Fibroblast of lung (primary cell): Measurements from ENCODE around the gene C6orf163.

Experiments
- EZH2 ChIP-seq: IDR thresholded peaks from 2 replicates; pipeline ENCODE4 v1.5.1; 2012; ENCODE audit warnings: low read length, control low read depth, mild to moderate bottlenecking; ENCODE audit errors: missing control alignments
- TF ChIP-seq, protein P1 (sequence below), 2 donors: IDR thresholded peaks in 1 of 2; conservative IDR thresholded peaks in 1 of 2; 1 replicate in 1 of 2; 2 replicates in 1 of 2; pipeline ENCODE4 v1.5.1; 2011 to 2012; ENCODE audit warnings: low read length in 2 of 2, control low read depth in 1 of 2, inconsistent platforms in 1 of 2, low read depth in 1 of 2, mild to moderate bottlenecking in 1 of 2

DNA sequence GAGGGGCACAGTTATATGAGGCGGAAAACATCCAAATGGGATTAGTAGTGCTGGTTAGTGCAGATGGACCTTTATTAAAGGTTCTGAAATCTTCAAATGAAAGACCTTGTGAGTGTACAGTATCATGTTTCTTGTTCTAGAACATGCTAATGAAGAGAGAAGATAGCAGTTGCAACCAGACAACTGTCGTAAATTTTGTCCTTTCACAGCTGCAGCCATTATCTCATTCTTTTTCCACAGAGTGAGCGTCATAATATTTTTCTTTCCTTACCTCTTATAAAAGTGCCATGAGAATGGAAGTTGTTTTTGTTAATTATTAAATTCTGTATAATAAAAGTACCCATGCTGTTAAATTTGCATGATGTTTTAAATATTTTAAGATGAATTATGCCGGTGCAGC lies 4.4 kb upstream of the C6orf163 start:
- TF ChIP-seq, protein P1, sequence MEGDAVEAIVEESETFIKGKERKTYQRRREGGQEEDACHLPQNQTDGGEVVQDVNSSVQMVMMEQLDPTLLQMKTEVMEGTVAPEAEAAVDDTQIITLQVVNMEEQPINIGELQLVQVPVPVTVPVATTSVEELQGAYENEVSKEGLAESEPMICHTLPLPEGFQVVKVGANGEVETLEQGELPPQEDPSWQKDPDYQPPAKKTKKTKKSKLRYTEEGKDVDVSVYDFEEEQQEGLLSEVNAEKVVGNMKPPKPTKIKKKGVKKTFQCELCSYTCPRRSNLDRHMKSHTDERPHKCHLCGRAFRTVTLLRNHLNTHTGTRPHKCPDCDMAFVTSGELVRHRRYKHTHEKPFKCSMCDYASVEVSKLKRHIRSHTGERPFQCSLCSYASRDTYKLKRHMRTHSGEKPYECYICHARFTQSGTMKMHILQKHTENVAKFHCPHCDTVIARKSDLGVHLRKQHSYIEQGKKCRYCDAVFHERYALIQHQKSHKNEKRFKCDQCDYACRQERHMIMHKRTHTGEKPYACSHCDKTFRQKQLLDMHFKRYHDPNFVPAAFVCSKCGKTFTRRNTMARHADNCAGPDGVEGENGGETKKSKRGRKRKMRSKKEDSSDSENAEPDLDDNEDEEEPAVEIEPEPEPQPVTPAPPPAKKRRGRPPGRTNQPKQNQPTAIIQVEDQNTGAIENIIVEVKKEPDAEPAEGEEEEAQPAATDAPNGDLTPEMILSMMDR (conservative IDR thresholded peaks at IDR 0.05 in 1 of 2, IDR thresholded peaks at IDR 0.05 in 1 of 2; ENCODE audit: low read depth in 1 of 2, low read length in 2 of 2), result no peak
- TF ChIP-seq EZH2, result no peak
